Upper lobe of left lung (tissue), 6 donors: ENCODE results near the gene SNX15. TPM values are rescaled to one million over a fixed set of nuclear protein-coding genes. Genes with fewer than 3 reads are reported as not detected.

ENCODE experiments used
- ATAC-seq, 2 donors: fragments of 200-7000 bp; cut with Tn5 transposase; one replicate each; pipeline ENCODE4 v1.9.1; 2022; ENCODE audit warnings: mild to moderate bottlenecking in 2 of 2, moderate library complexity in 2 of 2; ENCODE audit not compliant: low FRiP score in 2 of 2
- DNase-seq, 2 donors: peaks; one replicate each; pipeline ENCODE4 v3.0.0-alpha.2; 2019 to 2020
- H3K27ac ChIP-seq, 4 donors: fragments of 200-600 bp; sonication (generic); one replicate each; pipeline ENCODE4 v1.5.1; 2016 to 2019
- H3K27me3 ChIP-seq, 4 donors: fragments of 200-600 bp; sonication (generic); one replicate each; pipeline ENCODE4 v1.5.1; 2017 to 2019
- H3K36me3 ChIP-seq, 4 donors: fragments of 200-600 bp; sonication (generic); one replicate each; pipeline ENCODE4 v1.5.1; 2016 to 2019
- H3K4me1 ChIP-seq, 4 donors: fragments of 200-600 bp; sonication (generic); one replicate each; pipeline ENCODE4 v1.5.1; 2018 to 2019
- H3K4me3 ChIP-seq, 4 donors: fragments of 200-600 bp; sonication (generic); one replicate each; pipeline ENCODE4 v1.5.1; 2017 to 2019; ENCODE audit warnings: mild to moderate bottlenecking in 2 of 4, moderate library complexity in 1 of 4
- H3K9me3 ChIP-seq, 4 donors: fragments of 200-600 bp; sonication (generic); one replicate each; pipeline ENCODE4 v1.5.1; 2018 to 2019
- CTCF ChIP-seq, 6 experiments: fragments of 450-650 bp in 4 of 6; fragments of 200-600 bp in 2 of 6; sonication (generic) in 2 of 6; IDR thresholded peaks; one replicate each; pipeline ENCODE4 v1.5.1; 2016 to 2019; ENCODE audit warnings: antibody characterized with exemption in 6 of 6
- EP300 ChIP-seq, 4 donors: sonication (generic); formaldehyde crosslinking; IDR thresholded peaks; one replicate each; pipeline ENCODE4 v1.5.1; 2017; ENCODE audit warnings: antibody characterized with exemption in 4 of 4, control low read depth in 2 of 4
- POLR2A ChIP-seq, 4 donors: fragments of 450-650 bp; IDR thresholded peaks; one replicate each; pipeline ENCODE4 v1.5.1; 2016 to 2017; ENCODE audit warnings: antibody characterized with exemption in 4 of 4, mild to moderate bottlenecking in 2 of 4
- POLR2AphosphoS5 ChIP-seq, 2 donors: sonication (generic); formaldehyde crosslinking; IDR thresholded peaks; one replicate each; pipeline ENCODE4 v1.5.1; 2017; ENCODE audit warnings: antibody characterized with exemption in 2 of 2
- WGBS, 2 donors: methylation state at CpG; one replicate each; pipeline ENCODE4 v1.1.5; 2017 to 2018; 5-methylcytosine and 5-hydroxymethylcytosine counted together
- total RNA-seq, 6 donors: library from RNA; depleted of rRNA in 4 of 6; stranded (reverse); fragments of >200 nt in 4 of 6; gene quantifications; one replicate each; pipeline versions ENCODE4 v1.1.0 to v1.2.1, GENCODE V29; 2016 to 2021
- donor health status: DM: no; HTN: no; CAD: no; lungs with moderate emphysema.
- donor health status: DM: no; HTN: yes; CAD: no; lungs with severe emphysema.

The SNX15 gene
- total RNA-seq, 6 donors from 2014 or later: 14.7 to 32.1 (median 21.2) TPM

DNA sequence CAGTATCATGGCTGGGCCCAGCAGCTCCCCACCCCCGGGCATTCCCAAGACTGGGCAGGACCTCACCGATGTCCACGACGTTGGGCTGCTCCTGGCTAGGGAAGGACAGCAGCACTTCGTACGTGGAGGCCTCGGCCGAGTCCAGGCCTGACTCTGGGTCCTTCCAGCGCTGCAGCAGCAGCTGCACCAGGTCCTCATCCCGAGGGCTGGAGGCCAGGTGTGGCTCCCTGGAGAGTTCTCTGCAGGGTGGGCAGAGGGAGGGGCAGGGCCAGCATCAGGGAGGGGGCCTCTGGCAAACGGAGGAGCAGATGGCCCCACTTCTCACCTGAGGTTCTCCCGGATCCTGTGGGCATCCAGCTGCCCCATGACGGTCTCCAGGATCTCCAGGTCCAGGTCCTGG lies 30.8 kb downstream of the SNX15 start:
- H3K36me3 ChIP-seq: no peaks in the 10 kb centered on the region
- peak in 1 of 2 donors; percentile 3 for ATAC-seq
- WGBS, 2 donors: 67 to 83% methylated on average over 3 to 13 of the region's 13 CpGs

DNA sequence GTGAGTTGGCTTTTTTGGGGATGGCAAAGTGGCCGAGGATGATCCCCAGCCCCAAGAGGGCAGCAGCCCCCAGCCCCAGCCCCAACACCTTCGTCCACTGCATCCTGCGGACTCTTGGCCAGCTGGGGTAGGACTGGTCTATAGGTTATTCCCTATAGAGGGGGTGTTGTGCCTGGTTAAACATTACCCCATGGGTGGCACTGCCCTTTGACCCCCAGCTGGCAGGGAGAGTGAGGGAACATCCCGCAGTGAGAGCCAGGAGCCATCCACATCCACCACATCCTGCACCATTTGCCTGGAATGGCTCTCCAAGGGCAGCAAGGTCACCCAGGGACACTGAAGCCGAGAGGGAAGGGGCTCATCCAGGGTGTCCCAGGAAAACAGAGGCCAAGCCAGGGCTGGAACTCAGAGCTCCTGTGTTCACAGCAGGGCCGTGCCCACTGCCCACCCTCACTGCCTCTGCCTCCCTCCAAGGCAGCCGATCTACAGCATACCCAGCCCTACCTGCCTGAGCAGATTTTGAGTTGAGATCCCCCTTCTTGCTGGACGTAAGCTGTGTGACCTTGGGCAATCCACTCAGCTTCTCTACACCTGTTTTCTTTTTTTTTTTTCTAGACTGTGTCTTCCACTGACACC lies 31.3 kb downstream of the SNX15 start, which contains the start of gene NAALADL1:
NAALADL1 (minus strand) TSS at position 135 of the 636 bp plus-strand sequence; CDS start at position 103, 32 bp downstream.
- no peaks in the 10 kb centered on the region for H3K27me3 ChIP-seq
- no peak for TF ChIP-seq CTCF (IDR thresholded peaks at IDR 0.05)
- TF ChIP-seq POLR2A (IDR thresholded peaks at IDR 0.05): no peak
- no peak for TF ChIP-seq POLR2AphosphoS5 (IDR thresholded peaks at IDR 0.05)
- TF ChIP-seq EP300 (IDR thresholded peaks at IDR 0.05): no peak
- ATAC-seq (no peak), DNase-seq (no peak)
- no peak within 1 kb of the TSS for H3K27ac ChIP-seq
- H3K36me3 ChIP-seq: no peaks in the 10 kb centered on the region
- H3K9me3 ChIP-seq: no peaks in the 10 kb centered on the region
- H3K4me3 ChIP-seq: no peak within 1 kb of the TSS
- H3K4me1 ChIP-seq: no peaks in the 10 kb centered on the region
- WGBS, 2 donors: 83 to 84% methylated on average over 5 to 8 of the region's 8 CpGs

More for the DNA sequence above, 30.8 kb downstream of the SNX15 start:
- Histone ChIP-seq H3K9me3 (no peaks in the 10 kb centered on the region), H3K27me3 (no peaks in the 10 kb centered on the region), H3K27ac (no peak overlapping the region), H3K4me3 (no peak overlapping the region), H3K4me1 (no peaks in the 10 kb centered on the region)
- DNase-seq: peak in 1 of 2 donors; percentile 65
- TF ChIP-seq CTCF (IDR thresholded peaks at IDR 0.05) (no peak), POLR2AphosphoS5 (IDR thresholded peaks at IDR 0.05) (no peak), POLR2A (IDR thresholded peaks at IDR 0.05) (no peak), EP300 (IDR thresholded peaks at IDR 0.05) (no peak)

GRCh38 chr11:65059523-65059922 lies 32.3 kb downstream of the SNX15 start:
- 40 to 63% methylated on average over 3 of the region's 3 CpGs for WGBS, 2 donors
- DNase-seq: no peak

GRCh38 chr11:65059959-65060824 lies 33.0 kb downstream of the SNX15 start:
- Histone ChIP-seq H3K27me3 (no peaks in the 10 kb centered on the region), H3K4me3 (no peak overlapping the region), H3K27ac (no peak overlapping the region), H3K9me3 (no peaks in the 10 kb centered on the region), H3K36me3 (no peaks in the 10 kb centered on the region), H3K4me1 (no peaks in the 10 kb centered on the region)
- 44 to 54% methylated on average over 8 to 10 of the region's 10 CpGs for WGBS, 2 donors
- DNase-seq: no peak
- no peak for TF ChIP-seq EP300 (IDR thresholded peaks at IDR 0.05)
- no peak for TF ChIP-seq CTCF (IDR thresholded peaks at IDR 0.05)
- no peak for TF ChIP-seq POLR2A (IDR thresholded peaks at IDR 0.05)
- TF ChIP-seq POLR2AphosphoS5 (IDR thresholded peaks at IDR 0.05): no peak
- ATAC-seq: no peak

More at GRCh38 chr11:65059523-65059922, 32.3 kb downstream of the SNX15 start:
- Histone ChIP-seq H3K4me3 (no peak overlapping the region), H3K9me3 (no peaks in the 10 kb centered on the region), H3K4me1 (no peaks in the 10 kb centered on the region), H3K27me3 (no peaks in the 10 kb centered on the region), H3K27ac (no peak overlapping the region), H3K36me3 (no peaks in the 10 kb centered on the region)
- no peak for ATAC-seq
- no peak for TF ChIP-seq POLR2A (IDR thresholded peaks at IDR 0.05)
- TF ChIP-seq EP300 (IDR thresholded peaks at IDR 0.05): no peak
- no peak for TF ChIP-seq POLR2AphosphoS5 (IDR thresholded peaks at IDR 0.05)
- no peak for TF ChIP-seq CTCF (IDR thresholded peaks at IDR 0.05)
